Urinary bladder (tissue), 4 donors: ENCODE measurements around the gene ABI2. TPM values are rescaled to one million over a fixed set of nuclear protein-coding genes. Genes with fewer than 3 reads are reported as not detected.
"Not testable (repeated sequence)": the region's sequence is repeated elsewhere in the genome, so short reads cannot be mapped to it uniquely, and the experiment has no call there.

Experiments
- DNase-seq: peaks from one replicate; pipeline ENCODE4 v3.0.0-alpha.2; 2015; ENCODE audit errors: extremely low spot score
- H3K27ac ChIP-seq: one replicate; pipeline ENCODE4 v1.5.1; 2013; ENCODE audit warnings: low read depth, mild to moderate bottlenecking, moderate library complexity
- H3K36me3 ChIP-seq: one replicate; pipeline ENCODE4 v1.6.1; 2013; ENCODE audit warnings: mild to moderate bottlenecking, moderate library complexity; ENCODE audit not compliant: insufficient read depth
- H3K4me1 ChIP-seq: one replicate; pipeline ENCODE4 v1.6.1; 2013; ENCODE audit warnings: mild to moderate bottlenecking, moderate library complexity; ENCODE audit not compliant: insufficient read depth
- H3K4me3 ChIP-seq: one replicate; pipeline ENCODE4 v1.5.1; 2013; ENCODE audit warnings: low read depth, low read length
- WGBS: extraction: QIAGEN DNeasy Blood & Tissue Kit; methylation state at CpG from one replicate; pipeline ENCODE4 v1.1.7; 2013; 5-methylcytosine and 5-hydroxymethylcytosine counted together
- polyA plus RNA-seq: library from polyadenylated mRNA; stranded (reverse); fragments of 200-250 nt; gene quantifications from one replicate; pipeline ENCODE4 v1.2.3, GENCODE V29; 2013
- total RNA-seq: library from RNA; depleted of rRNA; stranded (reverse); fragments of >200 nt; gene quantifications from one replicate; pipeline ENCODE4 v1.2.3, GENCODE V29; 2014
- donor health status: healthy with polysubstance abuse.
- donor health status: healthy.

ABI2 gene
- total and polyA plus RNA-seq, 2 donors: 35.9 to 55.0 TPM

DNA sequence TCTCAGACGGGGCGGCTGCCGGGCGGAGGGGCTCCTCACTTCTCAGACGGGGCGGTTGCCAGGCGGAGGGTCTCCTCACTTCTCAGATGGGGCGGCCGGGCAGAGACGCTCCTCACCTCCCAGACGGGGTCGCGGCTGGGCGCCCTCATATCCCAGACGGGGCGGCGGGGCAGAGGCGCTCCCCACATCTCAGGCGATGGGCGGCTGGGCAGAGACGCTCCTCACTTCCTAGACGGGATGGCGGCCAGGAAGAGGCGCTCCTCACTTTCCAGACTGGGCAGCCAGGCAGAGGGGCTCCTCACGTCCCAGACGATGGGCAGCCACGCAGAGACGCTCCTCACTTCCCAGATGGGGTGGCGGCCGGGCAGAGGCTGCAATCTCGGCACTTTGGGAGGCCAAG, 44.5 kb downstream of the ABI2 start:
- DNase-seq, H3K27ac ChIP-seq, H3K36me3 ChIP-seq, H3K4me3 ChIP-seq, H3K4me1 ChIP-seq: not testable (repeated sequence)
- WGBS: 96% methylated on average over 27 of the region's 31 CpGs

DNA sequence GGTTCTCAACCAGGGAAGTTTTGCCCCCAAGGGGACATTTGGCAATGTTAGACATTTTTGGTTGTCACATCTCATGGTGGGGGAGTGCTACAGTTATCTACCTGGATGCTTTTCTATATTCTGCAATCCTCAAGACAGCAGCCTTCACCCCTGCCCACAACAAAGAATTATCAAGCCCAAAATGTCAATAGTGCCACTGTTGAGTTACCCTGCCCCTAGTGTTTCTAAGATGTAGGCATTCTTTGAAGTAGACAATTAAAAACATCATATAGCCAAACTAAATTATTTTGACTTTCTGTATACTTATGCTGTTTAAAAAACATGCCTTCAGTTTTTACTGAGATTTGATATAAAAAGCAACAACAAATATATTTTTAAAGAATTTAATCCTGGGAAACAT, 48.0 kb downstream of the ABI2 start:
- Histone ChIP-seq H3K4me1 (no peaks in the 10 kb centered on the region), H3K27ac (no peak overlapping the region), H3K4me3 (no peak overlapping the region), H3K36me3 (no peaks in the 10 kb centered on the region)
- DNase-seq: no peak

DNA sequence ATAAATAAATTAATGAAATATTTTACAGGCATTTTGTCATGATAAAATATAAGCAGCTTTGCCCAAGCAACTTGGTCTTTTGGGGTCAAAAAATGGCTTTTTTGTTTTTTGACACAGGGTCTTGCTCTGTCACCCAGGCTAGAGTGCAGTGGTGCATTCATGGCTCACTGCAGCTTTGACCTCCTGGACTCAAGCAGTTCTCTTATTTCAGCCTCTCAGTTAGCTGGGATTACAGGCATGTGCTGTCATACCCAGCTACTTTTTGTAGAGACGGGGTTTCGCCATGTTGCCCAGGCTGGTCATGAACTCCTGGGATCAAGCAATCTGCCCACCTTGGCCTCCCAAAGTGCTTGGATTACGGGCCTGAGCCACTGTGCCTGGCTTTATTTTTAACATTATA, 51.0 kb downstream of the ABI2 start:
- no peak overlapping the region for H3K4me3 ChIP-seq
- no peak overlapping the region for H3K27ac ChIP-seq
- DNase-seq: no peak
- no peaks in the 10 kb centered on the region for H3K36me3 ChIP-seq
- H3K4me1 ChIP-seq: no peaks in the 10 kb centered on the region
- WGBS: over 99% methylated on average over 3 of the region's 3 CpGs

DNA sequence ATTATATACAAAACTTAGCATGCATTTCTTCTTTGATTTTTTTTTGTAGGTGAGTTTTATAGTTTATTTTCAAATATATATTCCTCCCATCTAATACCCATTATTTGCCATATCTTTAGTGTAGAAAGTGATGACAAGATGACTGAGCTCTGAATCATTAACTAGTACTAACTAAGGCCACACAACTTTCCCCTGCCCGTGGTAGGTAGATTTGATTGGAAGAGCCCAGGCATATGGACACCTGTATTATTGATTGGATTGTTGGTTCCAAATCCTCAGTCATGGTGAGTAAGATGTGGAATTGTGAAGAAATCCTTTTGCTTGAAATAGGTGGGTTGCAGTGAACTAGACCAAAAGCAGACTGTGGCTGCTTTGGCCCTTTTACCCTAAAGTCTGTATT, 54.8 kb downstream of the ABI2 start:
- DNase-seq: no peak
- Histone ChIP-seq H3K27ac (no peak overlapping the region), H3K36me3 (peaks cover 1% of the 10 kb centered on the region), H3K4me1 (no peaks in the 10 kb centered on the region), H3K4me3 (no peak overlapping the region)
- WGBS: 94% methylated on average over 1 of the region's 1 CpG

DNA sequence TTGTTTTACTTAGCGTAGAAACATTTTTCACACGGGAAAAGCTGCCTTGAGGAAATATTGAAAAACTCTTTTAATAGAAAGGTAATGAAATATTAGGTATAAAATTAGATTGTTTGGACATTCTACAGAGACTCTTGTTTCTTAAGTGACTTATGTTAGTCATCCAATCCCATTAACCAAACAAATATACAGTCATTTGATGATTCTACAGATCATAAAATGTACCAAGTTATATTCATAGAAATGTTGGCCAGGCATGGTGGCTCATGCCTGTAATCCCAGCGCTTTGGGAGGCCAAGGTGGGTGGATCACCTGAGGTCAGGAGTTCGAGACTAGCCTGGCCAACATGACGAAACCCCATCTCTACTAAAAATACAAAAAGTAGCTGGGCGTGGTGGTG, 60.0 kb downstream of the ABI2 start:
- not testable (repeated sequence) for DNase-seq, H3K4me1 ChIP-seq, H3K4me3 ChIP-seq, H3K36me3 ChIP-seq, H3K27ac ChIP-seq
- 98% methylated on average over 6 of the region's 6 CpGs for whole genome bisulfite sequencing

DNA sequence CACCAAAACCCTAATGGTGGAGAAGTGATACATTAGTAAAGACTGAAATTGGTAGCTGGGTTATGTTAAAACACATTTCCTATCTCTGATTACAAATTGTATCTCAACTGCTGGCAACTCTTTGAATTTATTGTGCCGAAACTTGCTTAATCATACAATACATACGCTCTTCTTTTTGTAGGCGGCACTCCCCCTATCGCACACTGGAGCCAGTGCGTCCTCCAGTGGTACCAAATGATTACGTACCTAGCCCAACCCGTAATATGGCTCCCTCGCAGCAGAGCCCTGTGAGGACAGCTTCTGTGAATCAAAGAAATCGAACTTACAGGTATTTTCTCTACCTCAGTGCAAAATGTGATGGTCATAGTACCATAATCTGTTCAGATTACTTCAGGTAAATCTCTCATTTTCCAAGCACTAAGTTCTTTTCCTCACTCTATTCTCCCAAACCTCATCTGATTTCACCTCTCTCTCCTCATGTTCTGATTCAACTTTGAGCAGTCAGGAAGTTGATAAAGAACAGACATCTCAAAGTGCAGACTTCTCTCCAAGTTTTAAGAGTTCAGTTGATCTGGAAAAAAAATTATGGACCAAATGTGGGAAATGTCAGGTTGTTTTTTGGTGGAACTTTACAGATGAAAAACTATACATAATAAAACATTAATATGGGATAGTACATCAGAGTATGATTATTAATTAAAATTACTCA, 66.5 kb downstream of the ABI2 start:
- DNase-seq: no peak
- Histone ChIP-seq H3K4me3 (no peak overlapping the region), H3K27ac (no peak overlapping the region), H3K36me3 (peaks cover 5% of the 10 kb centered on the region), H3K4me1 (no peaks in the 10 kb centered on the region)
- WGBS: 96% methylated on average over 9 of the region's 9 CpGs

DNA sequence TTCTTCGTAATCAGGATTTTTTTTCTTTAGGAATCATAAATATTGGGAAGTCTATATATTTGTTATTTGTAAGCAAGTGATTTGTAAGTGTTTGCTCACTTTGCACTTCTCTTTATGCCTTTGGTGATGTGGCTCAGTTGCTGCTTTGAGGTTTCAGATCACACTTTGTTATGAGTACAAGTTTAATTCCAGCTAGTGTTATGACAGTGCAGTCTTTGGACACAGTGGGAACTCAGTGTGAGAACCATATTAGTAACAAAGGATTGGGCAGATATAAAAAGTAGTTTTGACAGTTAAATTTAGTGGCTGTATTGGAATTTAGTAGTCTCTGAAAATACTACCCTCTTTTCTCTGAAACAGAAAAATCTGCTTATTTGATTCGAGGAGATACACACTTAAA, 67.7 kb downstream of the ABI2 start:
- H3K4me1 ChIP-seq: no peaks in the 10 kb centered on the region
- H3K27ac ChIP-seq: no peak overlapping the region
- peaks cover 4% of the 10 kb centered on the region for H3K36me3 ChIP-seq
- DNase-seq: no peak
- H3K4me3 ChIP-seq: no peak overlapping the region
- WGBS: 93% methylated on average over 2 of the region's 2 CpGs

DNA sequence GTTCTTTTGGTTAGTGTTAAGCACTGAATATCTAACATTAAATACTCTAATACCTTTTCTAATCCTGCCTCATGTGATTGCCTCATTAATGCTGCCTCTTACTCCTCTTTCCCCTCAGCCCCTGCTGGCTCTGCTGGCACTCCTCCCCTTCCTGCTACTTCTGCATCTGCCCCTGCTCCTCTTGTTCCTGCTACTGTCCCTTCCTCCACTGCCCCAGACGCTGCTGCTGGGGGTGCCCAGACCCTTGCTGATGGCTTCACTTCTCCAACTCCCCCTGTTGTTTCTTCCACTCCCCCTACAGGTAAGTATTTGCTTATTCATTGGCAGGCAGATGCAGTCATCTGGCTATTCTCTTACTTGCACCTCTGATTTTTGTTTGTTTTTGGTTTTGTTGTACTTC, 68.5 kb downstream of the ABI2 start:
- no peak for DNase-seq
- Histone ChIP-seq H3K4me1 (no peaks in the 10 kb centered on the region), H3K27ac (no peak overlapping the region), H3K36me3 (peaks cover 3% of the 10 kb centered on the region), H3K4me3 (no peak overlapping the region)
- WGBS: 34% methylated on average over 1 of the region's 1 CpG

DNA sequence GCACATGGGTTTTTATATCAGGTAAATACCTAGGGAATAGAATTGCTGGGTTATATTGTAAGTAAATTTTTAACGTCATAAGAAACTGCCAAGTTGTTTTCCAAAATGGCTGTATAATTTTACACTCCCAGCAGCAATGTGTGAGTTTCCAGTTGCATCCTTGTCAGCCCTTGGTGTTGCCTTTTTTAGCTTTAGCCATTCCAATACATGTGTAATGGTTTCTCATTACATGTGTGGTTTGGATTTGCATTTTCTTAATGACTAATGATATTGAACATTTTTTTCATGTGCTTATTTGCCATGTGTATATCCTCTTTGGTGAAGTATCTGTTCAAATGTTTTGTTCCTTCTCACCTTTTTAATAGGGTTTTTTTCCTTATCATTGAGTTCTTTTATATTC, 70.8 kb downstream of the ABI2 start:
- Histone ChIP-seq H3K4me1 (no peaks in the 10 kb centered on the region), H3K27ac (no peak overlapping the region), H3K36me3 (peaks cover 4% of the 10 kb centered on the region), H3K4me3 (no peak overlapping the region)
- WGBS: 98% methylated on average over 1 of the region's 1 CpG
- DNase-seq: no peak

DNA sequence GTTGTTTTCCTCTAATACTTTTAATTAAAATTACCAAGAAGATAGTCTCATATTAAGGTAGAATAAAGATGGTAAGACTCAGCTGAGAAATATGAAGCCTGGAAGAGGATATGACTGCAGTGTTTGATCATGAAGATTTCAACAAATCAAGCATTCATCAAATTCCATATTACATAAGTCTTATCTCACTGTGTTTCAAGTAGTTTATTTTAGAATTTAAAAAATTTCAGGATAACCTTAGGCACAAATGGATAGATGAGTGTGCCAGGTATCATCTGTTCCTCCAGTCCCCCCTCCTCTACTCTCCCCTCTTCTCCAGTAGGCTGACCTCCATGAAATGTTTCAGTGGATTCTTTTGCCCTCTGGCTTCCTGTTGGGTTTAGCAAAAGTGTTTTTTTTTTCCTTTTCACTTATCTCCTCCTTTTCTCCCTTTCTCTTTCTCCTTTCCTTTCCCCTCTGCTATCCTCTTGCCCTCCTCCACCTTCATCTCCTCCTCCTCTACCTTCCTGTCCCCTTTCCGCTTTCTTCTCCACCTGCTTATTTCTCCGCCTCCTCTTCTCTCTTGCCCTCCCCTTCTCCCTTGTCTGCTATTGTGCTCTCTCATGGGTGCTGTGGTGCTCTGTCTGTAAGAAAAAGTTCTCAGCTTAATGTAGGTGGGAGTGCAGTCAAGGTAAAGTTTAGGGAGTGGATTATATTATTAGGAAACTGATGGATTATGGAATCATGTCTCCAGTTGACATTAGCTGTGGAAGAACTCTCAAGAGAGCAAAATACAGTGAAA, 72.8 kb downstream of the ABI2 start:
- Histone ChIP-seq H3K4me1 (no peaks in the 10 kb centered on the region), H3K36me3 (peaks cover 4% of the 10 kb centered on the region), H3K4me3 (no peak overlapping the region), H3K27ac (no peak overlapping the region)
- no peak for DNase-seq
- WGBS: 98% methylated on average over 2 of the region's 2 CpGs

DNA sequence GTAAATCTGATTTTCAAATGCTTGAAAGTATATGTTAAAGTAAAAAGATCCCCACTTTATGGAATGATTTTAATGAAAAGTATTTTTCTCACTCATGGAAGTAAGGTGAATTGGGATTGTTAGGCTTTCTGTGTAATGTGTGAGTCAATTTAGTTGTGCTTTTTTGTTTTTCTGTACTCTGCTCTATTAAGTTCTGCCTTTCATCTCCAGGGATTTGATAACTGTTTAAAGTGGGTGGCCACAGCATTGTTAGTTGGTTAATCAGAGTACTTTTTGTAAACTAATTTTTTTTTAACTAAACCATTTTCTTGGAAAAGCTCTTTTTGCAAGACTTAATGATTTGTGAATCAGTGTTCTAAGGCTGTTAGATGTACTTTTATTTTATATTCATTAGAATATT, 76.8 kb downstream of the ABI2 start:
- H3K27ac ChIP-seq: no peak overlapping the region
- no peaks in the 10 kb centered on the region for H3K4me1 ChIP-seq
- no peak overlapping the region for H3K4me3 ChIP-seq
- peaks cover 2% of the 10 kb centered on the region for H3K36me3 ChIP-seq
- no peak for DNase-seq

DNA sequence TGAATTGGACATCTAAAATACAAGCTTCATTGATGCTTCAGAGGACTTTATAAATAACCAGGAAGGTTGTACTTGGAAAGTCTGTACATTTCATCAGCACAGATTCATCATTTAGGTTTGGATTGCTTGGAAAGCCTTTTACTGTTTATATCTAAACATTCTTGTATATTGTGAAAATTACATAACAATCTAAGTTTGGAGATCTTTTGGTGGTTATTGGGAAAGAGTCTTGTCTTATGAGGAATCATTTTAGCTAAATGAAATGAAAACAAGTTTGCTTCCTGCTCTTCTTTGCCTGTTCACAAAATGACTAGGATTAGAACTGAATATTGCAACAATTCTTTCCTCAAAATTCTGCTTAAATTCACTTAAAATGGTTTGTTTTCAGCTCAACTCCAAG, 79.3 kb downstream of the ABI2 start:
- no peak for DNase-seq
- no peak overlapping the region for H3K27ac ChIP-seq

DNA sequence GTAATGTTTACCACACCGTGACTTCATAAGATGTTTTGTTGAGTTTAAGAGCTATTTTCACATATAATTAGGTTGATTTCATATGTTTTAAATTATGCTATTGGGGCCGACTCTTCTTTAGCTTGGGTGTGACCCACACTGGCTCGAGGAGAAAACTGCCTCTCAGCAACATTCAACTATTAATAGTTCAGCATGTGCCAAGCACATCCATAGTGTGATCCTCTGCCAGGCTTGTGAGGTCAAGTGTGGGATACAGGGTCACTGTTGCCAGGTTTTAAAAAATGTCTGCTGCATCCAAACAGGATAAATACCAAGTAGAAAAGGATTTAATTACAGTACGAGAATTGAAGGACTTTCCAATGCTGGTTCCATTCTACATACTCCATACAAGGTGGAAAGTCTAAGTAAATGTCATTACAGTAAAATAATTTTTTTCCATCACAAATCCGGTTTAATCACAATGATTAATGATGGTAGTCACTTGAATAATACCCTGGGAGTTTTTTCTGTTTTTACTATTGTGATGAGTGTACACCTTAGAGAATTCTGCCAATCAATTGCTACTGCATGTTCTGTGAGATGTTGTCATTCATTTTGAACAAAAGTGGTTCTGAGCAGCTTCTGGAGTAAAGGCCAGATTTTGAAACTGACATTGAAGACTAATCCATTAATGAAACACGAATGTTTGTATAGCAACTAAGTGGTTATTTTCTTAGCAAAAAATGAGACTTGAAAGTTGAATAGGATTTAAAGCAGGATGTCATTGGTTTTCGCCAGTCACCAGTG, 84.5 kb downstream of the ABI2 start:
- no peak overlapping the region for H3K4me3 ChIP-seq
- H3K36me3 ChIP-seq: peaks cover 1% of the 10 kb centered on the region
- 59% methylated on average over 7 of the region's 7 CpGs for WGBS
- no peak for DNase-seq
- H3K4me1 ChIP-seq: no peaks in the 10 kb centered on the region
- no peak overlapping the region for H3K27ac ChIP-seq

More for the DNA sequence above, 79.3 kb downstream of the ABI2 start:
- H3K36me3 ChIP-seq: peaks cover 2% of the 10 kb centered on the region
- H3K4me1 ChIP-seq: no peaks in the 10 kb centered on the region
- no peak overlapping the region for H3K4me3 ChIP-seq

DNA sequence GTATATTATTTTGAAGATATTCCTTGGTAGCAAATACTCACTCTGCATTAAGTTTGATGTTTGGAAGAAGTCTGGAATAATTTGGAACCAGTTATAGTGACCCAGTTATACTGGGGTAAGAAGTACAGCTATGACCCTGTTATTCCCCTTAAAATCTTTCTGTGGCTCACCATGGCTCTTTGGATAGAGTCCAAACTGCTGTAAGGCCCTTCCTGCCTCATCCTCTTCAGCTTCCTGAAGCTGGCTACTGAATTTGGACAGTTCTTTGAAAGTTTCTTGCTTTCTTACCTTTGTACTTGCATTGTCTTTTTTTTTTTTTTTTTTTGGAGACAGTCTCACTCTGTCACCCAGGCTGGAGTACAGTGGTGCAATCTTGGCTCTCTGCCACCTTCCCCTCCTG, 85.6 kb downstream of the ABI2 start:
- no peak overlapping the region for H3K27ac ChIP-seq
- H3K4me1 ChIP-seq: no peaks in the 10 kb centered on the region
- no peak for DNase-seq
- no peak overlapping the region for H3K4me3 ChIP-seq
- peaks cover 1% of the 10 kb centered on the region for H3K36me3 ChIP-seq
